Measurements from ENCODE around the gene MUC22.
A peak's percentile ranks its signal among the peaks of the same experiment; 100 is the strongest.
"Not testable (repeated sequence)": the region's sequence is repeated elsewhere in the genome, so short reads cannot be mapped to it uniquely, and the experiment has no call there.

MUC22 gene

DNA sequence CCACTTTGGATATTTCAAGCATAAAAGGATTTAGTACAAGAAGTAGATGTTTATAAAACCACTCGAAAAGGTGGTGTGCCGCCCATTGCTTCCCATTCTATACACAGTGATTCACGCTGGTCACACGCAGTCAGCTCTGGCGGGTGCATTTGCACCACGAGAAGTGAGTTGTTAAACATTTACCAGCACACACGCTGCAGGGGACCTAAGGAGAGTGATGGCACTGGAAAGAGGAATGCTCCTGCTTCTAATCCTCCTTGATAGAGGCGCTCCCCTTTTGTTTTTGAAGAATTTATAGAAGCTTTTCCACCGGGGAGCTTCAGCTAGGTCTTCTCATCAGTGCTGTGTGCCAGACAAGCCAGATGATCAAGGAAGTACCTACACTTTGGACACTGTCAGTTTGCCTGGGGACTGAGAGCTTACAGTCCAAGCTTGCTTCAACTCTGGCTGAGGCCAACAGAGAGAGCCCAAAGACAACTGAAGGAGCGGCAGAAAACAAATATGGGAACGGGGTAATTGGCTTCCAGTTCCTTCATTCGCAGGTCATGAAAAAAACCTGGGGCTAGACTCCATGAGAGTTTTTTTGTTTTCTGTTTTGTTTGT is 31.2 kb downstream of the MUC22 start:
- DNase-seq = no peak

- no peak for DNase-seq
These were observed 32.5 kb downstream of the MUC22 start for GRCh38 chr6:31042806-31043205.

DNA sequence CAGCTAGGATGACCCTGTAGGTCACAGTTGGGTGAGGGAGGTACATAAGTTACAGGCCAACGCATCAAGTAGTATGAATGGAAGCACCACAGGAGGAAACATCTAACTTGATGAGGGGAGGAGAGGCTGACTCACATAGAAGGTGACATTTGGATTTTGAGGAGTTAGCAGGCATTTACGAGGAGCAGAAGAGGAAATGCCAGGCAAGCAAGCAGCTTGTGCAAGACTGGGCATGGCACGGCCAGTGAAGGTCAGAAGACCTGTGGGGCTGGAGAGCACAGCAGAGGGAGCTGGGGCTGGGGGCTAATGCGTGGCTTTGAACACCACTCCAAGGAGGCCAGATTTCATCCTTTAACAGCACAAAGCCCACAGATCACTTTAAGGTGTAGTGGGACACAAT is 37.8 kb downstream of the MUC22 start:
- no peak for DNase-seq

- no peak for DNase-seq
These were observed 39.2 kb downstream of the MUC22 start for GRCh38 chr6:31049518-31049917.

- DNase-seq = not testable (repeated sequence)
These were observed 42.9 kb downstream of the MUC22 start for GRCh38 chr6:31053187-31053586.

DNA sequence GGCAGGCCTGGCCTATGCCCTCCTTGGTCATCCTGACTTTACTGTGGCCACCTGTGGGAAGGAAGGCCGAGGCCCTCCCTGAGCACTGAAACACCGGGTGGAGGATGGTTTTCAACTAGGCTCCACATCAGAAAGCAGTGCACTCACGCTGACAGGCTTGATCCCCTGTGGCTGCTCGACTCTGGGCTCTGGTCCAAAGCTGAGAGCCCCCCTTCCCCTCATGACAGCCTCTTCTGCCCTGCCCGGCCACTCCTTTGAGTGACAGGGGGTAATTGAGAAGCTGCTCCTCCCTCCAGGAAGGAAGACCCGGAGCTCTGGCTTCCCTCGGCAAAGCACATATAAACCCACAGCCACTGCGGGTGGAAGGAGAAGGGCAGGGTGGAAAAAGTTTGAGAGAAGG is 43.6 kb downstream of the MUC22 start:
- no peak for DNase-seq

- no peak for DNase-seq
These were observed 45.2 kb downstream of the MUC22 start for GRCh38 chr6:31055441-31055840.

DNA sequence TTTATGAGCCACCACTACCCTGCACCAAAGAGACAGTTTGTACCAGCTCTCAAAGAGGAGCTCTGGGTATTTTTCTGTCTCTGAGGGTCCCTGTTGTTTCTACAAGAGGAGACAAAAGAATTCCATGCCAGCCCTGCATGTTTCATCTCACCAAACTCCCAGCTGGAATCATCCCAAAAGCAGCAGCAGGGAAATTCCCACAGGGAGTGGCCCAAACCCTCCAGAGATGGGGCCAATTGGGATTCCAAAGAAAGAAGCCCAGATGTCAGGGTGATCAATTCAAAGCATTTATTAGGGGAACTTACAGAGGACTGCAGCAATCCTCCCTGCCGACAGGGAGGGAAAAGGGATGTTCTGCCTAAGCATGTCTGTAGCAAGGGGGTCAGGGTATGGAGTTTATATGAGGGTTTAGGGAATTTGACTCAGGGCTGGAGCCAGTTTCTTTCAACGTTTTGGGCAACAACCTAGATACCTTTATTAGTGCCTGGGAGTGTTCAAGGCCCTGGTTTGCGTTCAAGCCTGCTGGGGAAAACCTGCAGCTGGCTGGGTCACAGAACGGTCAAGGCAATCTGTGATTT is 47.2 kb downstream of the MUC22 start:
- DNase-seq = no peak

GRCh38 chr6:31058128-31058894 is 48.0 kb downstream of the MUC22 start:
- DNase-seq = no peak

DNA sequence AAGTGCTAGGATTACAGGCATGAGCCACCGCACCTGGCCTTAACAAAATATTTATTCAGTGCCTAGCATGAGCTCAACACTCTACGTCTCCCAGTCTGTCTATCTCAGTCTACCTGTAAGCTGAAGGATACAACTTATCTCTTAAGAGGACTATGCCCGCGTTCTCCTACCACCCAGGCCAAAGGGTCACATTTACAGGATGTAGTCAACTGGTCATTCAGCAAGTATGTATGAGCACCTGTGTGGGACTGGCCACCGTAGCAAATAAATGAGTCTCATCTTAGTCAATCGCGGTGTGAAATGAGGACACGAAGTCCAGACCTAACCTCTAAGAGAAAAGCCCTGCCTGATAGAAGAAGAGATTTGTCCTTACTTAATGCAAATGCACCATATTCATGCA is 49.9 kb downstream of the MUC22 start:
- DNase-seq = no peak

- DNase-seq = no peak
These were observed 53.7 kb downstream of the MUC22 start for GRCh38 chr6:31063906-31064435.

- no peak for DNase-seq
These were observed 55.3 kb downstream of the MUC22 start for GRCh38 chr6:31065556-31065955.

- not testable (repeated sequence) for DNase-seq
These were observed 56.8 kb downstream of the MUC22 start for GRCh38 chr6:31067028-31067427.

- DNase-seq = not testable (repeated sequence)
These were observed 57.8 kb downstream of the MUC22 start for GRCh38 chr6:31067891-31068668.

DNA sequence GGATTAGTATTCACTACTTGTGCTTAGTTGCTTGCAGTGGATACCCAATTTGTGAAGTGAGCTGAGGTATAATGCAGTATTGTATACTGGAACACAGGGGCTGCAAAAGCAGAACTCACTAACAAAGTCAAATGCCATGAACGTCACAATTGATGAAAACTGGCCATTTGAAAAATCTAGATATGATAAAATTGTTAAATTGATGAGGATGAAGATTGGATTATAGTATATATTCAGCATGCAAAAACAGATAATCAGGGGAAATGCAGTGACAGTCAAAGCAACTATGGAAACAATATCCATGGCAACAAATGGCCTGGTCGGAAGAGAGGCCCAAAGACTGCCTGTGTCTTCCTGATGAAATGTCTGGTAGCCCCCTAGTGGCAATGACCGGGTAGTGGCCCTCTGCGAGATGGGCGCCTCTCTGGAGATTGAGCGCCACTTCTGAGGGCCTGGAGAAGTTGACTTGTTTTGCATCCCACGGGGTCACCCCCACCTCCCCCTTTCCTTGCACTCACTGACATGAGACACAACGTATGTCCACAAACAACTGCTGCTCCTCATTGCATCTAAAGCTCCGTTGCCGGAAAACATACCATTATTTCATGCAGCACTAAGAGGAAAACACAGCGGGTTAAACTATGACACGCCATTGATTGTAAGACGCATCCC is 58.5 kb downstream of the MUC22 start:
- peak; percentile 63 for DNase-seq

DNA sequence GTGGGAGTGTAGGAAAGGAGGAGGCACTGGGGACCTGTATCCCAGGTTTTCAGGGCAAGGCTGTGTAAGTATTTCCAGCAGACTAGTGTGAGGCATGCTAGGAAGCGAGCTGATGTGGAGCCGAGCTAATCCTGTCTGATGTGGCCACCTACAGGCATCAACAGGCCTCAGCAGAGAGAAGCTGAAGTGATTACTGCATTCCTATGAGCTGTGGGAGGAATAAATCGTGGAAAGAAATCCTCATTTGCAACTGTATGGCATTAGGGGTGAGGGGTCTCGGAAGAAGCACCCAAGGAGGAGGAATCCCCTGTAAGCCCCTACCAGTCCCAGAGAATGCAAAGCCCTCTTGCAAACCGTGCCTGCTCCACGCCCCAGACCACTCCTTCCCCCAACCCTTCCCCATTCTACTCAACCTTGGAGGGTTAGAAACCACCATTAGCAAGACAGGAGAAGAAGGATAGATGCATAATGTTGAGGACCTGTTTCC is 60.5 kb downstream of the MUC22 start:
- no peak for DNase-seq

DNA sequence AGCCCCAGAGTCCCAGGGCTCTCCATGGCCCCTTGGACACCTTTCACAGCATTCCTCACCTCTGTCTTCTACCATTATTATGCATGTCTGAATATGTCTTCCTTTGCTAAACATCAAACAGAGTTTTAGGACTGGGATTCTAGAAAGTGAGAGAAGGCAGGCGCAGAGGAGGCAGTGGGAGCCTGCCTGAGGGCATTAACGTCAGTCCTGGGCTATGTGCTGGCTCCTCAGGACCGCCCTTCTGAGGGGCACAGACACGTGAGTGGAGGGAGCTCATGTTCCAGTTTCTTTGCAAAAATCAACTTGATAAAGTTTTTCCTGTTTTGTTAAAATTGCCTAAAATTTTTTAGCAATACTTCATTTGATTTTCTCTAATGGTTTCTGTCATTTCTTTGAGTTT is 64.1 kb downstream of the MUC22 start:
- DNase-seq = no peak

DNA sequence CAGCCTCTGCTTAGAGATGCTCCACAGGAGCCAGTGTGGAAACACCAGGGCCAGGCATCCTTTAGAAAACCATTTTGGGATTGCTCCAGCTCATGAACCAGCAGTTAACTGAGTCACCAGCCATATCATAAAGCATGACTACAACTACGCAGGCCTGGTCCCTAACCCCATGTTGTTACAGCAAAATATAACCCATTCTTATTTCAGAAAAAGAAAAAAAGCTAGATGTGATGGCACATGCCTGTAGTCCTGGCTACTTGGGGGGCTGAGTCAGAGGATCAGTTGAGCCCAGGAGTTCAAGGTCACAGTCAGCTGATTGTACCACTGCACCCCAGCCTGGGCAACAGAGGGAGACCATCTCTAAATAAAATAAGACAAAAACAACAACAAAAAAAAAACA is 65.3 kb downstream of the MUC22 start:
- DNase-seq = no peak

DNA sequence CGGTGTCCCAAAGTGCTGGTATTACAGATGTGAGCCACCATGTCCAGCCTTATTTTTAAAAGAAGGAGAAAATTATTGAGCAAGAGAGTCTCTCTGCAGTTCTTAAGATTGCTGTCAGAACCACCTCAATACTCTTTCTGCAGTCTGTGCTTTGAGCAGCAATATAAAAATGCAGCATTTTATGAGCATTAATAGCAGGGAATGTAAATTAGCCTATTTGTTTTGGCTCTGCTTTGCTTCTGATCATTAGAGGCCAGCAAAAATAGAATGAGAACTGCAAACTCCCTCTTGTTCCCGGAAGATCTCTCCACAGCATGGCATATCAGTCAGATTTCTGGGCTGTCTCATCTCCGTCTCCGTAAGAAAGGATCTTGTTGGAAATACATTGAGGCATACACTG is 66.3 kb downstream of the MUC22 start:
- no peak for DNase-seq

GRCh38 chr6:31079656-31080261 is 69.5 kb downstream of the MUC22 start:
- peak; percentile 58 for DNase-seq

DNA sequence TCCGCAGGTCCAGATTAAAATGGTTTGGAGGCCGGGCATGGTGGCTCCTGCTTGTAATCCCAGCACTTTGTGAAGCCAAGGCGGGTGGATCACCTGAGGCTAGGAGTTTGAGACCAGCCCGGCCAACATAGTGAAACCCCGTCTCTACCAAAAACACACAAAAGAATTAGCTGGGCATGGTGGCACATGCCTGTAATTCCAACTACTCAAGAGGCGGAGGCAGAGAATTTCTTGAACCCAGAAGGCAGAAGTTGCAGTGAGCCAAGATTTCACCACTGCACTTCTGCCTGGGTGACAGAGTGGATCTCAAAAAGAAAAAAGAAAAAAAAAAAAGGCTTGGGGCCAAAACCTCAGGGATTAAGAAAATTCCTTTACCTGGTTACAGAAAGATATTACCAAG is 71.6 kb downstream of the MUC22 start:
- DNase-seq = no peak

DNA sequence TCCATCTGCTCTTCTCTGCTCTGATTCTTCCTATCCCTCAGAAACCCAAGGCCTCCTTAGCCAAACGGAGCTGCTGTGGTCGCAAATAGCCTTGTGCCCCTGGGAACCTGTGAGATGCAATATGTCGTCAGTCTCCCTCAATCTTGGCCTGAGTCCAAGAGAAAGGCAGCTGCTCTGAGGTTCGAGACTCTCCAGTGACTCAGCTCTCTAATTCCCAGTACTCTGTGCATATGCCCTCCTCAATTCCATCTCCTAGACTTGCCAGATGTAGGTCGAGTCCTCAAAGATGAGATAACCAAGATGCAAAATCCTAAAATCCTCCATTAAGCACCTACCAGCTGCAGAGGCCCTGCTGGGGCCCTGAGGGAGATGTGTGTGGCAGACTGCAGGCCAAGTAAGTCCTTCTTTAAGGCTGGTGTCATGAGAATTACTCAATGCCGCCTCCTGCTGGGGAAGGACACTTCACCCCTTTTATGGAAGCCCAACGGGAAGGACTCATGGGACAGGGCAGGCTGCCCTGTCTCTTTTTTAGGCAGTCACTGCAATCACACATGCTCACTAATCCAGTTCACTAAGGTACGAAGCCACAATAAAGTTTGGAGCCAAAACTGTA is 73.6 kb downstream of the MUC22 start:
- DNase-seq = no peak

Data from effector CD4-positive, alpha-beta T cell (primary cell).